Stimulated activated CD4-positive, alpha-beta T cell treated with anti-CD3 and anti-CD28 coated beads, Interleukin-1b, Interleukin-23, amount 100 ng/mL, for 1 hour (primary cell): ENCODE data around the gene INPP4B.

Experiments
- DNase-seq, 2 donors: peaks; one replicate each; pipeline ENCODE4 v3.0.0-alpha.2; 2020; ENCODE audit warnings: low read depth in 2 of 2

INPP4B gene

GRCh38 chr4:142293536-142293935 is 552.6 kb downstream of the INPP4B start:
- no peak for DNase-seq

GRCh38 chr4:142292231-142292630 is 553.9 kb downstream of the INPP4B start:
- no peak for DNase-seq

GRCh38 chr4:142291299-142292050 is 554.6 kb downstream of the INPP4B start:
- DNase-seq, result no peak

- DNase-seq, result no peak
Observed at GRCh38 chr4:142287371-142287770, 558.7 kb downstream of the INPP4B start.

GRCh38 chr4:142285222-142285583 is 560.9 kb downstream of the INPP4B start:
- no peak for DNase-seq

- no peak for DNase-seq
Observed at GRCh38 chr4:142284402-142285221, 561.5 kb downstream of the INPP4B start.

GRCh38 chr4:142282870-142283431 is 563.1 kb downstream of the INPP4B start:
- DNase-seq, result no peak

- DNase-seq, result no peak
Observed at GRCh38 chr4:142281999-142282398, 564.1 kb downstream of the INPP4B start.

- DNase-seq, result no peak
Observed at GRCh38 chr4:142278663-142279062, 567.4 kb downstream of the INPP4B start.

GRCh38 chr4:142278171-142278570 is 567.9 kb downstream of the INPP4B start:
- DNase-seq, result no peak

- DNase-seq, result no peak
Observed at GRCh38 chr4:142274137-142274536, 572.0 kb downstream of the INPP4B start.

GRCh38 chr4:142272452-142272851 is 573.6 kb downstream of the INPP4B start:
- no peak for DNase-seq

- no peak for DNase-seq
Observed at GRCh38 chr4:142271832-142272231, 574.3 kb downstream of the INPP4B start.

GRCh38 chr4:142267101-142267500 is 579.0 kb downstream of the INPP4B start:
- no peak for DNase-seq

- DNase-seq, result no peak
Observed at GRCh38 chr4:142265946-142266345, 580.2 kb downstream of the INPP4B start.

GRCh38 chr4:142265536-142265935 is 580.6 kb downstream of the INPP4B start:
- DNase-seq, result no peak

GRCh38 chr4:142264961-142265360 is 581.1 kb downstream of the INPP4B start:
- no peak for DNase-seq

GRCh38 chr4:142262956-142263355 is 583.1 kb downstream of the INPP4B start:
- no peak for DNase-seq

- DNase-seq, result no peak
Observed at GRCh38 chr4:142248946-142249345, 597.2 kb downstream of the INPP4B start.

- no peak for DNase-seq
Observed at GRCh38 chr4:142243255-142243654, 602.8 kb downstream of the INPP4B start.

GRCh38 chr4:142242156-142242555 is 603.9 kb downstream of the INPP4B start:
- DNase-seq, result no peak

- no peak for DNase-seq
Observed at GRCh38 chr4:142238589-142238988, 607.5 kb downstream of the INPP4B start.

GRCh38 chr4:142236268-142236667 is 609.8 kb downstream of the INPP4B start:
- no peak for DNase-seq
